Breast epithelium (tissue), 3 donors: Measurements from ENCODE around the gene TOM1L1.

Source experiments
- POLR2A ChIP-seq: fragments of 450-650 bp; IDR thresholded peaks from one replicate; pipeline ENCODE4 v1.6.1; 2016; ENCODE audit warnings: antibody characterized with exemption, mild to moderate bottlenecking, moderate library complexity
- POLR2AphosphoS5 ChIP-seq, 3 donors: sonication (generic); formaldehyde crosslinking; IDR thresholded peaks; one replicate each; pipeline ENCODE4 v1.6.1; 2017; ENCODE audit warnings: antibody characterized with exemption in 3 of 3
- TF ChIP-seq, protein P1 (sequence below), 3 donors: fragments of 450-650 bp; IDR thresholded peaks; one replicate each; pipeline ENCODE4 v1.5.1; 2016 to 2017; ENCODE audit warnings: antibody characterized with exemption in 3 of 3, mild to moderate bottlenecking in 3 of 3, moderate library complexity in 3 of 3

DNA sequence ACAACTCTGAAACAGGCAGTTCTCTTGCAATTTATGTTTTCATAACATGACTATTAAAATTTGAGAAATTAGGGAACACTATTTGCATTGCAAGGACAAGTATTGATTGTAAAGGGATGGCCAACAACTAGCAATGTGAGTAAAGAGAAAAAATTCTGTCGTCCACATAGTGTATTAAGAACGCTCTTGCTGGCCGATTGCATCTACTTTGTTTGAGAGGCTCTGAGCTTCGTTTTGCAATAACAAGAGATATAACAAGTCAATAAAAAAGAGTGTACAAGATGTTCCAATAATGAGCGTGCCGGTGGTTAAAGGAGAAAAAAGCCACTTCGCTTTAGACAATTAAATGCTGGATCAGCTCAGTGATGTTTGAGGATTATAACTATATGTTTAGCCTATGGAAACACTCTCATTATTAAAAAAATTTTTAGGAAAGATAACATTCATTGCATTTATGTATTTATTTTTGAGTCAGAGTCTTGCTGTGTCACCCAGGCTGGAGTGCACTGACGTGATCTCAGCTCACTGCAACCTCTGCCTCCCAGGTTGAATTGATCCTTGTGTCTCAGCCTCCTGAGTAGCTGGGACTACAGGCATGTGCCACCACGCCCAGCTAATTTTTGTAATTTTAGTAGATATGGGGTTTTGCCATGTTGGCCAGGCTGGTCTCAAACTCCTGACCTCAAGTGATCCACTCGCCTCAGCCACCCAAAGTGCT is 19.2 kb upstream of the TOM1L1 start:
- TF ChIP-seq POLR2A (no peak), POLR2AphosphoS5 (IDR thresholded peaks at IDR 0.05) (no peak)
- TF ChIP-seq, protein P1, sequence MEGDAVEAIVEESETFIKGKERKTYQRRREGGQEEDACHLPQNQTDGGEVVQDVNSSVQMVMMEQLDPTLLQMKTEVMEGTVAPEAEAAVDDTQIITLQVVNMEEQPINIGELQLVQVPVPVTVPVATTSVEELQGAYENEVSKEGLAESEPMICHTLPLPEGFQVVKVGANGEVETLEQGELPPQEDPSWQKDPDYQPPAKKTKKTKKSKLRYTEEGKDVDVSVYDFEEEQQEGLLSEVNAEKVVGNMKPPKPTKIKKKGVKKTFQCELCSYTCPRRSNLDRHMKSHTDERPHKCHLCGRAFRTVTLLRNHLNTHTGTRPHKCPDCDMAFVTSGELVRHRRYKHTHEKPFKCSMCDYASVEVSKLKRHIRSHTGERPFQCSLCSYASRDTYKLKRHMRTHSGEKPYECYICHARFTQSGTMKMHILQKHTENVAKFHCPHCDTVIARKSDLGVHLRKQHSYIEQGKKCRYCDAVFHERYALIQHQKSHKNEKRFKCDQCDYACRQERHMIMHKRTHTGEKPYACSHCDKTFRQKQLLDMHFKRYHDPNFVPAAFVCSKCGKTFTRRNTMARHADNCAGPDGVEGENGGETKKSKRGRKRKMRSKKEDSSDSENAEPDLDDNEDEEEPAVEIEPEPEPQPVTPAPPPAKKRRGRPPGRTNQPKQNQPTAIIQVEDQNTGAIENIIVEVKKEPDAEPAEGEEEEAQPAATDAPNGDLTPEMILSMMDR (IDR thresholded peaks at IDR 0.05): no peak
